ENCODE results near the gene NT5DC2.

The NT5DC2 gene

DNA sequence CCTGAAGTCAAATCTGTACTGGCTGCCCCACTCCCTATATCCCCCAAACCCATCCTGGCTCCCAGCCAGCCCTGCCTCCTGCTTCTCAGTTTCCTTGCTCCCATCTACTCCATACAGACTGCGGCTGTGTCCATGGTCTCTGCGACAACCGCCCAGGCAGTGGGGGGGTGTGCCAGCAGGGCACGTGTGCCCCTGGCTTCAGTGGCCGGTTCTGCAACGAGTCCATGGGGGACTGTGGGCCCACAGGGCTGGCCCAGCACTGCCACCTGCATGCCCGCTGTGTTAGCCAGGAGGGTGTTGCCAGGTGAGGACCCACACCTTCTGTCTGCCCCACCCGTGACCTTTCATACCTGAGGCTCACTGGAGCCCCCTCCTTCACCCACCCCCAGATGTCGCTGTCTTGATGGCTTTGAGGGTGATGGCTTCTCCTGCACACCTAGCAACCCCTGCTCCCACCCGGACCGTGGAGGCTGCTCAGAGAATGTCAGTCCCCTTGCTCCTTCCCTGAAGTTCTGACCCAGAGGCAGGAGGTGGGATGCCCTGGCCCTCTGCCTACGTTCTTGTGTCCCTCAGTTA lies 23.8 kb downstream of the NT5DC2 start:
- no peak for DNase-seq (ENCODE audit: low read depth in 2 of 2)

DNA sequence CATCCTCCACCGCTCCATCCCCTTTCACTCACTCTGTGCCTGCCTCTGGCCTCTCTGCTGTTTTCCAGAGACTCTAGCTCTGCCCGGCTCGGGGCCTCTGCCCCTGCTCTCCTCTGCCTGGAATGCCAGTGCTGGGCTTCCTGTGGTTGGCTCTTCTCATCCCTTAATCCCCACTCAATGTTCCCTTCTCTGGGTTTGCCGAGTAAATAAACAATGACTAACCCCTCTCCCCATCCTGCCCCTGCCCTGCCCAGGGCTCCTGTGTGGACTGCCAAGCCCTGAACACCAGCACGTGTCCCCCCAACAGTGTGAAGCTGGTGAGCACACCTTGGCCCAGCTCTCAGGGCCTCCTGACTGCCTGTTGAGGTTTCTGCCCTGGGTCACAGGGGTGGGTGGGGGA lies 26.3 kb downstream of the NT5DC2 start:
- DNase-seq (ENCODE audit: low read depth in 2 of 2) = no peak

DNA sequence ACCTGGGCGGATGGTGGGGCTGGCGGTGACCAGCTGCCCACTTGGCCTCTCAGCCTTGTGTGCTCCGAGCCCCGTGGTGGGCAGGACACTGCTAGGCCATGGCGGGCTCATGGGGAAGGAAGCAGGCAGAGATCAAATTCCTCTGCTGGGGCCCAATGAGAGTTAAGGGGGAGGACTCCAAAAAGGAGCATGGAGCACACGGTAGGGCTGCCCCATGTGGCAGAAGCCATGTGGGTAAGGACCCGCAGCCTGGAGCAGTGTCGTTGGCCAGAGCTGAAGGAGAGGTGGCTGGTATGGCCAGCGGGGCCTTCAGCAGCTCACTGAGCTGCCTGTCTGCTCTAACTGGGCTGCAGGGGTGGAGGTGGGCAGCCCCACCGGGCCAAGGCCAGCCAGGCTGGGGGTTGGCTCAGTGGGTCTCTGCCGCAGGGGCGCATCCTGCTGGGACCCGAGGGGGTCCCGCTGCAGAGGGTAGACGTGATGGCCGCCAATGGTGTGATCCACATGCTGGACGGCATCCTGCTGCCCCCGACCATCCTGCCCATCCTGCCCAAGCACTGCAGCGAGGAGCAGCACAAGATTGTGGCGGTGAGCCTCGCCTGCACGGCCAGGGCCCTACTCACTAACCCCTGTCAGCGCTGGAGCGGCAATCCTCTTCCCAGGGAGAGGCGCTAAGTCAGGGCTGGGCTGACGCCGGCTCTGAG lies 27.2 kb downstream of the NT5DC2 start:
- DNase-seq (ENCODE audit: low read depth in 2 of 2) = no peak

DNA sequence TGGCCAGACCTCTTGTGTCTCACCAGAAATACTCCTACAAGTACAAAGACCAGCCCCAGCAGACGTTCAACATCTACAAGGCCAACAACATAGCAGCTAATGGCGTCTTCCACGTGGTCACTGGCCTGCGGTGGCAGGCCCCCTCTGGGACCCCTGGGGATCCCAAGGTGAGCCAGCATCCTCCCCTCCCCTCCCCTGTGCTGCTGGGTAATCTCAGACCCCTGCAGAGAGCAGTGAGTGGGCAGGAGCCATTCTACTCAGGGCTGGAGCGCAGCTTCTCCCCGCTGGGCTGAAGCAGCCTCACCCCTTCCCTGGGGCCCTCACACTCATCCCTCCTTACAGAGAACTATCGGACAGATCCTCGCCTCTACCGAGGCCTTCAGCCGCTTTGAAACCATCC lies 28.7 kb downstream of the NT5DC2 start:
- DNase-seq (ENCODE audit: low read depth in 2 of 2) = no peak

DNA sequence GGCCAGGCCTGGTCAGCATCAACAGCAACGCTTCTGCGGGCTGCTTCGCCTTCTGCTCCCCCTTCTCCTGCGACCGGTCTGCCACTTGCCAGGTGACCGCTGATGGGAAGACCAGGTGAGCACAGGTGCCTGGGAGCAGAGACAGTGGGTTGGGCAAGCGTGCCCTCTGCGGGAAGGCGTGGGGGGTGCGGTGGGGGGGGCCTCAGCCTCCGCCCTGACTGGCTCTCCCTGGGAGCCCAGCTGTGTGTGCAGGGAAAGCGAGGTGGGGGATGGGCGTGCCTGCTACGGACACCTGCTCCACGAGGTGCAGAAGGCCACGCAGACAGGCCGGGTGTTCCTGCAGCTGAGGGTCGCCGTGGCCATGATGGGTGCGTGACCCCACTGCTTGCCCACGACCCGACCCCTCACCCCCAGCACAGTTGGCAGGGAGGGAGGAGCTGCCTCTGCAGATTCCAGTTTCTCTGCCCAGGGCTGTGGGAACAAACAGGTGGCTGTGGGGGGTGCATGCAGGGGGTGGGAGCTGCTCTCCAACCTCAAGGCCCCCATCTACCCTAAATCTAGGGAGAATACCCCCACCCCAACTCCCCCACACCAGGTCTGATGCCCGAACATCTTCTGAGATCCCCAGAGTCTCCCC lies 29.8 kb downstream of the NT5DC2 start:
- no peak for DNase-seq (ENCODE audit: low read depth in 2 of 2)

DNA sequence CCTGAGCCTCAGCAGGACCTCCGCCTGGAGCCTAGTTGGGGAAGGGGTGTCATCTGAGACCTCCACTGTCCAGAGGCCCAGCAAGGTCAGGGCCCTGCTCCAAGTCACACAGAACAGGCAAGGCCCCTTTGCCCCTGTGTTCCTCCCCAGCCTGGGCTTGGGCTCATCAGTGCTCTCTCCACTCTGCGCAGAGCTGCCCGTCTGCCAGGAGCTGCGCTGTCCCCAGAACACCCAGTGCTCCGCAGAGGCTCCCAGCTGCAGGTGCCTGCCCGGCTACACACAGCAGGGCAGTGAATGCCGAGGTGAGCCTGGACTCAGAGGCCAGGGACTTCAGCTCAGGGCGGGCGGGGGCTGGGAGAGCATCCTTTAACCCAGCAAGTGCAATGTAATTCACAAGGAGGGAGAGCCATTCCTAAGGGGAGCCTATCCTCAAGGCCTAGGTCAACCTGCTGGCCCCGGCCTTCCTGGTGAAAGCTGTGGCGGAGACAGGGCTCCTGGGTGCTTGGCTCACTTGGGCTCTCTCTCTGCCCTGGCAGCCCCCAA lies 30.8 kb downstream of the NT5DC2 start:
- DNase-seq (ENCODE audit: low read depth in 2 of 2) = no peak

DNA sequence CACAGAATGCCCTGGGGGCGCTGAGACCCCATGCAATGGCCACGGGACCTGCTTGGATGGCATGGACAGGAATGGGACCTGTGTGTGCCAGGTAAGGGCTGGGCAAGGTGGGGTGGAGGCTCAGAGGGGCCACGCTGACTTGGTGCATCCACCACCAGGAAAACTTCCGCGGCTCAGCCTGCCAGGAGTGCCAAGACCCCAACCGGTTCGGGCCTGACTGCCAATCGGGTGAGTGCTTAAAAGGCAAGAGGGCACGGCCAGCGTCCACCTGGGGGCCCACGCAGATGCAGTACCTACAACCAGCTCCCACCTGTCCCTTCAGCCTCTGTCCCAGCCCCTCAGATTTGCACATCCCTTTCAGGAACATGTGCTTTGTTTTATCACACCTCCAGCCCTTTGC lies 31.7 kb downstream of the NT5DC2 start:
- DNase-seq (ENCODE audit: low read depth in 2 of 2) = no peak

DNA sequence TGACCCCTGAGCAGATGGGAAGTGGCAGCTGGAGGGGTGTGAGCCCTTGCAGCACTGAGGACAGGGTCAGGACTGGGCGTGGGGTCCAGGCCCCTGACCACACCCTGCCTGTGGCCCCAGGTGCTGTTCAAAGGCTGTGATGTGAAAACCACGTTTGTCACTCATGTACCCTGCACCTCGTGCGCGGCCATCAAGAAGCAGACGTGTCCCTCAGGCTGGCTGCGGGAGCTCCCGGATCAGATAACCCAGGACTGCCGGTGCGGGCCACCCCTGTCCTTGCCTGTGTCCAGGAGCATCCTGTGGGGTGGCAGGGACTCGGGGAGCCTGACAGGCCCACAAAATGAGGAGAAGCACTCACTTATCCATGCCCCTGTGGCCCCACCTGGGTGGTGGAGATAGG lies 32.6 kb downstream of the NT5DC2 start:
- no peak for DNase-seq (ENCODE audit: low read depth in 2 of 2)

DNA sequence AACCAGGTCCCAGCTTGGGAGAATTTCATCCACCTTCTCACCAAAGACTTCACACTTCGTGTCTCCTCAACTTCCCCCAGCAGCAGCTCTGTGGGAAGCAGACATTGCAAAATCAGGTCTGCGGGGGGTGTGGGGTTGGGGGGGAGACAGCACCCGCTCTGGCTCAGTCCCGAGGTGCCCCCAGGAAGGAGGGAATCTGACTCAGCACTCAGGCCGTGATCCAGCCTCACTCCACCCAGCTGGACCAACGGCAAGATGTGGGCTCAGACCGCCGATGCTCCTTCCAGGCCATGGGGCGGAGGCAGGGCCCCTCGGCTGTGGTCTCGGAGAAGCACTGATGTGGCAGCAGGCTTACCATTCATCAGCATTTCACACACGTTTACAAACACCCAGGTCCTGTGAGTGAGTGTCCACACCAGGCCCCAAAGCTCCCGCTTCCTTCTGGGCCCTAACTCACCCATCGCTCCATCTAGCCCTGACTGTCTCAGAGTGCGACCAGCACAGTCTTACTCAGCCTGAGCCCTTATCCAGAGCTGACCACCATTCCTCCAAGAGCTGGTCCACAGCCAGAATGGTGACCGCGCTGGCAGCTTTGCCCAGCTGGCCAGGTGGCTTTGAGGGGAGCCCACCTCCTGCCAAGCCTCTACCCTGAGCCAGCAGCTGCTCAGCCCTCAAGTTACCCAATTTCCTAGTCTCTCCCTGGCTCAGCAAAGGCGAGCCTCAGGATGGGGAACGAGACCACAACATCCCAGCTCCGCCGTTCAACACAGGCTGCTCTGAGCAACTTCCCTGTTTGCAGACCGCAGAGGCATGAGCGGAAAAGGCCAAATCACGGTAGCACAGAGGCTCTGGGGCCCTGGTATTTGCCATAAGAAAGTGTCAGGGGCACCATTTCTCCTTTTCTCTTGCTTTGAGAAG lies 35.3 kb downstream of the NT5DC2 start:
- no peak for DNase-seq (ENCODE audit: low read depth in 2 of 2)

DNA sequence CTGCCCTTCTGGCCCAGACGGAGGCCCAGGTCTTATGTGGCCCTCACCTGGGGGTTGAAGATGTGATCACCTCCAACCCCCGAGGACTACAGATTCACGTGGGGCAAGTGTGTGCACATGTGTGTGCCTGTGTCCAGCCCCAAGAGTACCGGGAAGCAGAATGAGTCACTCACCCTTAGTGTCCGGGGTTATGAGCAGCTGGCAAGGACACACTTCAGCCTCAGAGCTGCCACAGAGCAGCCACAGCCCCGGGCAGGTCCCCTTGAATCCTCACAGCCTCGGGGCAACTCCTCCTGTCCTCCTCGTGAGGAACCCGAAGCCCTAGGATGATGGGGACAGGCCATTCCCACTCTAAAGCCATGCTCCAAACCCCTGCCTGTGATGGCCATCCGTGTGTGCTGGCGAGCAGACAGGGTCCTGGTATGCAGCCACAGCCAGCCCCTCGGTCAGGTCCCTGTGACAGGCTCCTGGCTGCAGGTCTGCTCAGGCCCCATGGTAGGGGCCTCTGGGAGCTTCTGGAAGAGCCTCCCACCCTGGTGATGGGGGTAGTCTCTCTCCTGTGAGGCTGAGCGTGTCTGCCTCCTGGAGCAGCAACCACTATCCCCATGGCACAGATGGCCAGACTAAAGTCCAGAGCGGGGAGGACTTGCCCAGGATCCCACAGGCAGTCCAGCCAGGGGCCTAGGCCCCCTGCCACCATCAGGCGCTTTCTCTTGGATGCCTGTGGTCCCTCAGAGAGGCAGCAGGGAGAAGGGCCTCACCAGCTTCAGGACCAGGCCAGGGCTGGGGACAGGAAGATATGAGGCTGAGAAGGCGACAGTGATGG lies 37.7 kb downstream of the NT5DC2 start:
- no peak for DNase-seq (ENCODE audit: low read depth in 2 of 2)

DNA sequence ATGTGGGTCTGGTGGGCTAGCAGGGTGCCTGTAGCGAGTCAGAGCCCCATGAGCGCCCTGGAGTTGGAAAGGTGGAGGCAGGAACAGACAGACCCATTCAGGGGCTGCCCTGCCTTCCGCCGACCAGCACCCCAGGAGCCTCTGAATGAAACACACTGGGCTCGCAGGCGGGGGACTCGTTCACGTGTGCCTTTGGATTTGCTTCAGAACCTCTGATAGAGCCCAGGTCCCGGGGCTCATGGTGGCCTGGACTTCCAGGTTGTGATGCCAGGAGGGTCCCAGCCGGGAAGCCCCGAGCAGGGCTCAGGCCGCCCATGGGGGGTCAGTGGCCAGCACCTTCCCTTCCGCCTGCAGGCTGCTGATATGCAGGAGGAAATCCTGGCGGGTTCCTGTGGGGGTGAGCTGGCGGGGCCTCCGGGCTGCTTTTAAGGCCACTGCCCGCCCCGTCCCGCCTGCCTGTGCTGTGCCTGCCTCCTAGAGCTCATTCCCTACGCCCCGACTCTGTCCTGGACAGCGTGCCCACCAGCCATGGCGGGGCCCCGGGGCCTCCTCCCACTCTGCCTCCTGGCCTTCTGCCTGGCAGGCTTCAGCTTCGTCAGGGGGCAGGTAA lies 38.7 kb downstream of the NT5DC2 start, which contains the start of gene STAB1:
Gene STAB1, plus strand, starts transcription at position 453 of the 610 bp plus-strand sequence. Its CDS starts 76 bp downstream, at position 529.
- DNase-seq (ENCODE audit: low read depth in 2 of 2) = no peak

DNA sequence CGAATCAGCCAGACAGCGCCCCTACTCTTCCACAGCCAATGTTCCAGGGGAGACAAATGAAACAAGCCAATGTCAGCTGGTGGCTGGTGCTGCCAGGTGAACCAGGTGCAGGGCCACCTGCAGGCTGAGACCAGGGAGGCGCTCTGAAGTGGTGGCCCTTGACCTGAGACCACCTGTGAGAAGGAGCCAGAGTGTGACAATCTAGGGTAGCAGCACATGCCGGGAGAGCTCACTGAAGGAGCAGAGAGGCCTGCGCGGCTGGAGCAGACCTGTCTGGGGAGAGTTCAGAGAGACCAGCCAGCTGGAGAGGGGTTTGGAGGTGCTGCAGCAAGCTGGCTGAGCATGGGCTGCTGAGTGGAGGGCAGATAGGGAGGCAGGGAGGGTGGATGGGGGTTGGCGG lies 39.2 kb downstream of the NT5DC2 start:
- no peak for DNase-seq (ENCODE audit: low read depth in 2 of 2)

DNA sequence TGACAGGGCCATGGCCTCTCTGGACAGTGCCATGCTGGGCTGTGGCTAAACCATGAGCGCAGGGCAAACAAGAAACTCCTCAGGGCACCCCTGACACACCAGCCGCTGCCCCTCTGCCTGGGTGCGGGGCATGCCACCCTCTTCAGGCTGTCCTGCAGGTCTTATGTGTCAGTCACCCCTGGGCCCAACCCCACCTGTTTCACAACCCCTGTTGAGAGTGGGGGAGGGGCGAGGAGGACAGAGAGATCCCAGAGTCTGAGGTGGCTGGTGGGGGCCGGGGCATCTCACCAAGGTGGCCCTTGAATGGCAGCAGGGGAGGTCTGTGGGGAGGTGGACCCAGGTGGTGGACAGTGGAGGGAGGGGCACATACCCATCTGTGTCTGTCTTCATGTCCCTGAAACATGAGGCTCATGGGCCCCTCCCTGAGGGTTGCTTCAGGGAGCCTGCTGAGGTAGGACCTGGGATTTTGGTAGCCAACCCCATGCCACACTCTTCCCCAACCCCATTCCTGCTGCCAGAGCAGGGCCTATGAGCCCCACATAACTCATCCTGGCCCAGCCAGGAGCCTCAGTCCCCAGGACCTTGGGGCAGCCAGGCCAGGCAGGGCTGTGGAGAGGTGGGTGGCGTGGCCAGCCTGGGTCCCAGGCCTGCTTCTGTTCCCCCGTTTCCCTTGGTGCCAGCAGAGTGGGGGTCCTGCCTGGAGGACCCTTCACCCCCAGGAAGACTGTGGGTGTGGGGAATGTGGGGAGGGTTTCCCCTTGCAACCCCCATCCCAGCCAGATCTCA lies 40.2 kb downstream of the NT5DC2 start:
- DNase-seq (ENCODE audit: low read depth in 2 of 2) = no peak

DNA sequence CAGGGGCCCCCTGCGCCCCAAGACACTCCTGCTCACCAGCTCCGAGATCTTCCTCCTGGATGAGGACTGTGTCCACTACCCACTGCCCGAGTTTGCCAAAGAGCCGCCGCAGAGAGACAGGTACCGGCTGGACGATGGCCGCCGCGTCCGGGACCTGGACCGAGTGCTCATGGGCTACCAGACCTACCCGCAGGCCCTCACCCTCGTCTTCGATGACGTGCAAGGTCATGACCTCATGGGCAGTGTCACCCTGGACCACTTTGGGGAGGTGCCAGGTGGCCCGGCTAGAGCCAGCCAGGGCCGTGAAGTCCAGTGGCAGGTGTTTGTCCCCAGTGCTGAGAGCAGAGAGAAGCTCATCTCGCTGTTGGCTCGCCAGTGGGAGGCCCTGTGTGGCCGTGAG lies 41.6 kb downstream of the NT5DC2 start:
- no peak for DNase-seq (ENCODE audit: low read depth in 2 of 2)

DNA sequence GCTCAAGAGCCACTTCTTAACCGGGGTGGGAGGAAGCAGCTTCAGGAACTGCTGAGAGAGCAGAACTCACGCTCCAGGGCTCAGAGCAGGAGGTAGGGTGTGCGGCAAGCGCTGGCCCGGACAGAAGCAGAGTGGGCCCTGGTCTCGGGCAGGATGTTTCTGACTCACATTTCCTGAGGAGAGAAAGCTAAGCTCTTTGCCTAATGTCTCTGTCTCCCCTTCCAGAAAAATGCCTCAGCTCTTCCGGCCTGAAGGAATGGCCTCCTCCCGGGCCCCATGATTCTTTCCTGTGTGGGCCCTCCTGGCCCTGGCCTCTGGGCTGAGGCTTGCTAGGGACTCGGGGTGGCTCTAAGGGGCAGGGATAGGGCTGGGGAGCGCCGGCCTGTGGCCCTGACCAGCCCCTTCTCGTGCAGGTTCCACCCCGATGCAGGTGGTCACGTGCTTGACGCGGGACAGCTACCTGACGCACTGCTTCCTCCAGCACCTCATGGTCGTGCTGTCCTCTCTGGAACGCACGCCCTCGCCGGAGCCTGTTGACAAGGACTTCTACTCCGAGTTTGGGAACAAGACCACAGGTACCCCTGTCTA lies 42.6 kb downstream of the NT5DC2 start:
- no peak for DNase-seq (ENCODE audit: low read depth in 2 of 2)

DNA sequence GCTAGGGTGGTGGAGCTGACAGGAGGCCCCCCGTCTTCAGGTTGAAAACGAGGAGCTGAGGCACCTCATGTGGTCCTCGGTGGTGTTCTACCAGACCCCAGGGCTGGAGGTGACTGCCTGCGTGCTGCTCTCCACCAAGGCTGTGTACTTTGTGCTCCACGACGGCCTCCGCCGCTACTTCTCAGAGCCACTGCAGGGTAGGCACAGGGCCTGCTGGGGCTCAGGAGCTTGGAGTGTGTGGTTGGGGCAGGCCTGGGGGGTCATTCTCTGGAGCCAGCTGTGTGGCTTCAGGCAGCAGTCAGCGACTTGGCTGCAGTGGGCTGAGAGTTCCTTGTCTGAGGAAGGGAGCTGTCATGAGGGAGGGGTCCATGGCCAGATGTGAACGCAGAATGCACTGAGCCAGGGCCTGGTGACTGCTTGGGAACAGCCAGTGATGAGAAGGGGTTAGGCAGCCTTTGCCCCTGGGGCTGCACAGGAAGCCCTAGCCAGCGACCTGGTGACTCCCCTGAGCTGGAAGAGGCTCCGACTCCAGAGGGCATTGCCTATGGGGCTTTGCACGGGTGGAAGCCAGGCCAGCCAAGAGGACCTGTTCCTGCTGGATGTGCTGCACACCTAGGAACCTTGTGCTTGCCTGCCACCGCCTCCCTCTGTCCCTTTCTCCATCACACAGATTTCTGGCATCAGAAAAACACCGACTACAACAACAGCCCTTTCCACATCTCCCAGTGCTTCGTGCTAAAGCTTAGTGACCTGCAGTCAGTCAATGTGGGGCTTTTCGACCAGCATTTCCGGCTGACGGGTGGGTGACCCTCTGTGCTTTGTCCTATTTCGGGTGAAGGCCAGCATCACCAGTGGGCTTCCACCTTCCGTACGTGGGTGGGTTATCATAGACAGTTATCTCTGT lies 43.4 kb downstream of the NT5DC2 start:
- no peak for DNase-seq (ENCODE audit: low read depth in 2 of 2)

DNA sequence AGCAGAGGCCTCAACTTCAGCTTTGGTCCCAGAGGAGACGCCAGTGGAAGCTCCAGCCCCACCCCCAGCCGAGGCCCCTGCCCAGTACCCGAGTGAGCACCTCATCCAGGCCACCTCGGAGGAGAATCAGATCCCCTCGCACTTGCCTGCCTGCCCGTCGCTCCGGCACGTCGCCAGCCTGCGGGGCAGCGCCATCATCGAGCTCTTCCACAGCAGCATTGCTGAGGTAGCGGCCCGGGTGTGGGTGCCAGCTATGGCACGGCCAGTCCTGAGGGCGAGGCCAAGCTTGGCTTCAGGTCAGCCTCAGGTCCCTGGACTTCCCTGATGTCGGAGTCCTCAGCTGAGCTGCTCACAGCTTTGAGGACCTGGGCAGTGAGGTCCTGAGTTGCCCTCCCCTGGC lies 44.2 kb downstream of the NT5DC2 start:
- DNase-seq (ENCODE audit: low read depth in 2 of 2) = no peak

DNA sequence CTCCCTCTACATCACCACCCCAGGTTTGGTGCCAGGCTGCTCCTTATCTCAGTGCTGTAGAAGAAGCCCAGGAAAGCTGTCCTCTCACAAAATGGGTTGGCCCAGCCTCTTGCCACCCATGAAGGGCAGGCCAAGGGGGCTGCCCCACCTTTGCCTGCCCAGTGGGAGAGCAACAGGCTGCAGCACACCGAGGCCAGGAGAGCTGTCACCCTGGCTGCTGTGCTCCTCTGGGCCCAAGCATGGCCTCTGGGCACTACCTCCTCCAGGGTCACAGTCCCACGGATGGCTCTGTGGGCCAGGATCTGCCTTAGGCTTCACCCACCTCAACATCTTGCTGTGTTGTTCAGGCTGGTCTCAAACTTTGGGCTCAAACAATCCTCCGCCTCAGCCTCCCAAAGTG lies 44.9 kb downstream of the NT5DC2 start:
- DNase-seq (ENCODE audit: low read depth in 2 of 2) = no peak
